HG03575 (cell line): Measurements from ENCODE around the gene ABR.
"Not testable (repeated sequence)": the region's sequence is repeated elsewhere in the genome, so short reads cannot be mapped to it uniquely, and the experiment has no call there.

ENCODE experiments used
- ATAC-seq: cut with Tn5 transposase; IDR thresholded peaks from one replicate; pipeline ENCODE4 v1.9.1; 2021; ENCODE audit not compliant: unreplicated experiment, insufficient number of reproducible peaks, low FRiP score; ENCODE audit errors: extremely low read depth

The ABR gene

GRCh38 chr17:1108765-1109605 lies 70.8 kb downstream of the ABR start:
- no peak for ATAC-seq

DNA sequence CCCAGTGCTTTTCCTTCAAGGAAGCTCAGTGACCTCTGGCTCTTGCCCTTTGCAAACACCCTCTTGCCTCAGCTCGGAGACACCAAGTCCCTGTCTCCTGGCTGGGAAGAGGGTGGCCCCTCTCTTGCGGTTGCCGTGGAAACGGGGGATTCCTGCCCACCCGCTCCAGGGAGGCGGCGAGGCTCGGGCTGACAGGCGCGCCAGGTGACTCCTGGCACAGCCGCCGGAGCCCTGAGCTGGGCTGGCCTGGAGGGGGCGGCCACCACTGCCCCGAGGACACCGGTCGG lies 71.4 kb downstream of the ABR start:
- no peak for ATAC-seq

GRCh38 chr17:1107777-1108477 lies 71.9 kb downstream of the ABR start:
- ATAC-seq: no peak

- ATAC-seq: no peak
These were observed 72.6 kb downstream of the ABR start for GRCh38 chr17:1107083-1107776.

GRCh38 chr17:1104222-1104621 lies 75.6 kb downstream of the ABR start:
- ATAC-seq: no peak

GRCh38 chr17:1100382-1100781 lies 79.4 kb downstream of the ABR start:
- ATAC-seq: no peak

- no peak for ATAC-seq
These were observed 80.5 kb downstream of the ABR start for GRCh38 chr17:1099242-1099641.

- not testable (repeated sequence) for ATAC-seq
These were observed 81.6 kb downstream of the ABR start for GRCh38 chr17:1097972-1098744.

- ATAC-seq: no peak
These were observed 83.6 kb downstream of the ABR start for GRCh38 chr17:1096215-1096614.

GRCh38 chr17:1095853-1096173 lies 84.0 kb downstream of the ABR start:
- ATAC-seq: no peak

GRCh38 chr17:1095090-1095852 lies 84.5 kb downstream of the ABR start:
- ATAC-seq: no peak

DNA sequence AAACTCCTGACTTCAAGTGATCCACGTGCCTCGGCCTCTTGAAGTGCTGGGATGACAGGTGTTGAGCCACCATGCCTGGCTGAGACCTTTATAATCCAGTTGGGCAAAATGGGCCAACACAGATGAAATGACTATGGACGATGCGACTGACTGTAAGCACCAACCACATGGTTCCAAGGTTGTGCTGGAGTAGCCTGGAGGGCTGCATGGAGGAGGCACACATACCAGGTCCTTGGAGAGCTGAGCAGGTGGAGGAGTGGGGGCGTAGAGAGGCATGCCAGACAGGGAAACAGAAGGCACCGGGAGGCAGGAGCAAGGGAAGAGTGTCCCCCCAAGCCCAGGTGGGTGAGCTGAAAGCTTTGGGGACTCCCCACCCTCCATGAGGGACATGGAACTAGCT lies 85.2 kb downstream of the ABR start:
- ATAC-seq: no peak

- no peak for ATAC-seq
These were observed 87.9 kb downstream of the ABR start for GRCh38 chr17:1091900-1092299.

DNA sequence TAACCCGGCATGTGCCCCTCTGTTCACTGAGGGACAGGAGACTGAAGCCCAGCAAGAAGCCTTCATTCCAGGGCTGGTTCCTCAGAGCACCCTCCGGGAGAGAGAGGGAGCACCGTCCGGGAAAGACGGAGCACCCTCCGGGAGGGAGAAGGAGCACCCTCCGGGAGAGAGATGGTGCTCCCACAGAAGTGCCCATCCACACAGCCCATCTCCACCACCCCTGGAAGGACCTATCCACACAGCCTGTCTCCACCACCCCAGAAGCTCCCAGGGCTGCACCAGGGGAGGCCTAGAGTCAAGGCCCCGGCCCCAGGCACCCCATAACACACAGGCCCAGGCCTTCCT lies 88.6 kb downstream of the ABR start:
- ATAC-seq: no peak

DNA sequence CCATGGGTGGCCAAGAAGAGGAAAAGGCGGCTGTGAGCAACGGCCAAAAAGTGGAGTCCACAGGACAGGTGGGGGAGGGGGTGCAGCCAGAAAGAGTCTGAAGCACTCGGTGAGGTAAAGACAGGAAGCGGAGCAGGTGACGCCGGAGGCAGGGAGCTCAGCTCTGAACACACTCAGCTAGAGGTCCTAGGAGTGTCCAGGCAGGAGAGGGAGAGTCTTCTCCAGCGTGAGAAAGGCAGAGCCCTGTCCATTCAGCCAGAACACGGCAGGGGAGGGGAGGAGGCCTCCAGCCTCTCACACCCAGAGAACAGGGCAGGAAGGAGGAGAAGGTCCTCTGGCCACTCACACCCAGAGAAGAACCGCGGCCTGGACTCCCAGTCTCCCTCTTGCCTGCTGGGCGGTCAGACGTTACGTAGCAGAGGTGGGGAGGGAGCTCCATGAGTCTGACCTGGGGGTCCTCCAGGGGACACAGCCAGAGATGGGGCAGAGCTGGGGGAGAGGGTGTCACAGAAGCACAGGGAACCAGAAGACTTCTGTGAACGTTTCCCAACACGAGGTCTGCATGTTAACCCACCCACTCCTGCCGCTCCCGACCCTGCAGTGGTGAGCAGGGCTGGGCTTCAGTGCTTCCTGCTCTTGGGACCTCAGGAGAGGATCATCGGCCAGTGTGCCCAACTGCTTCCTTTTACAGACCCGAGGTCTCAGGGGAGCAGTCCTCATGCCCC lies 89.2 kb downstream of the ABR start:
- ATAC-seq: no peak

- no peak for ATAC-seq
These were observed 89.9 kb downstream of the ABR start for GRCh38 chr17:1089915-1090314.

GRCh38 chr17:1087381-1088241 lies 92.2 kb downstream of the ABR start:
- no peak for ATAC-seq
